Measurements from ENCODE around the gene NEU4. TPM values are rescaled to one million over a fixed set of nuclear protein-coding genes. Genes with fewer than 3 reads are reported as not detected.

The NEU4 gene
- total RNA-seq, 4 donors from 2014 or later = 0.15 TPM; not detected in 3

DNA sequence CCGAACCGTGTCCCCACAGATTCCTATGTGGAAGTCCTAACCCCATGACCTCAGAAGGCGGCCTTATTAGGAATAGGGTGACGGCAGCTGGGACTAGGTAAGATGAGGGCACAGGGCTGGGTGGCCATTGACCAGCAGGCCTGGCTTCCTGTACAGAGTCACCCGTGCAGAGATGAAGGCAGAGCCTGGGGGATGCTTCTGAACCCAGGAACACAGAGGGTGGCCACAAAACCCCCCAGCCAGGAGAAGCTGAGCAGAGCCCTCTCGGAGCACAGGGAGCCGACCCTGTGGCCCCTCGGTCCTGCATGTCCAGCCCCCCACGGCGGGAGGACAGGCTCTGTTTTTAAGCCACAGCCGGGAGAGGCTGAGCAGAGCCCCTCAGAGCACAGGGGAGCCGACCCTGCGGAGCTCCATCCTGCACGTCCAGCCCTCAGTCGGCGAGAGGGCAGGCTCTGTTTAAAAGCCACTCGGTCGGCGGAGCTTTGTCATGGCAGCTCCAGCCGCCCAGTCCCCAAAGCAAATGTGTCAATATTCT lies 47.0 kb downstream of the NEU4 start:
- H3K4me3 ChIP-seq (ENCODE audit: low read depth, poor library complexity, severe bottlenecking) = no peak overlapping the region
- TF ChIP-seq POLR2A (IDR thresholded peaks at IDR 0.05) (no peak), CTCF (IDR thresholded peaks at IDR 0.05) (no peak)
- intact Hi-C loops (cut with DNase I; ENCODE audit: low total_unique reads) = no loop called here
- DNase-seq (ENCODE audit: low spot score in 2 of 2) = no peak
- WGBS, 2 donors = 77 to 83% methylated on average over 16 to 20 of the region's 20 CpGs

GRCh38 chr2:241857041-241857541 lies 48.1 kb downstream of the NEU4 start:
- intact Hi-C loops (cut with DNase I; ENCODE audit: low total_unique reads) = no loop called here
- no peak overlapping the region for H3K4me3 ChIP-seq (ENCODE audit: low read depth, poor library complexity, severe bottlenecking)
- DNase-seq (ENCODE audit: low spot score in 2 of 2) = no peak
- no peak for TF ChIP-seq POLR2A (IDR thresholded peaks at IDR 0.05)
- no peak for TF ChIP-seq CTCF (IDR thresholded peaks at IDR 0.05)
- 87 to 90% methylated on average over 27 to 28 of the region's 28 CpGs for WGBS, 2 donors

DNA sequence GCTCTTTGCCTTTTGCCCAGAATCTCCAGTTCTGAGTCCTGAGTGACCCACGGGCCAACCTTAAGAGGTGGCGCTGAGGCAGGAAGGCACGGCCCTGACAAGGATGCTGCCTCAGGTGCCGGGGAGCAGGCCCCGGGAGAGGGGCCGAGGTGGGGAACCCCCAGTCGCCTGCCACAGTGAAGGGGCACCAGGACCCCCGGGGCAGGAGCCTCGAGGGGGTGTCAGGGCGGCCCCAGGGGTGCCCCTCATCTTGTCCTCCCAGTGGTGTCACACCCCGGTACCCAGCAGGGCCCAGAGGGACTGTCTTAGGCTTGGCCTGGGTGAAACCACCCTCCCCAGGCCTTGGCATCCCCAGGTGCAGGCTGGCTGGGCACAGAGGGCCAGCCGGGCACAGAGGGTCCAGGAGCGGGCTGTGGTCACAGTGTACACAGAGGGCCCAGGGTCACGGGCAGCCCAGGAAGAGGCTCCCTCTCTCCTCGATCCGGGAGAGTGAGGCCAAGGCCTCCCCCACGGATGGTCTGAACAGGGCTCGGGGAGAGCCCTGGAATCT lies 48.7 kb downstream of the NEU4 start:
- TF ChIP-seq CTCF (IDR thresholded peaks at IDR 0.05) = no peak
- TF ChIP-seq POLR2A (IDR thresholded peaks at IDR 0.05) = no peak
- no peak overlapping the region for H3K4me3 ChIP-seq (ENCODE audit: low read depth, poor library complexity, severe bottlenecking)
- intact Hi-C loops (cut with DNase I; ENCODE audit: low total_unique reads) = no loop called here
- WGBS, 2 donors = 86 to 89% methylated on average over 16 to 17 of the region's 18 CpGs
- no peak for DNase-seq (ENCODE audit: low spot score in 2 of 2)

DNA sequence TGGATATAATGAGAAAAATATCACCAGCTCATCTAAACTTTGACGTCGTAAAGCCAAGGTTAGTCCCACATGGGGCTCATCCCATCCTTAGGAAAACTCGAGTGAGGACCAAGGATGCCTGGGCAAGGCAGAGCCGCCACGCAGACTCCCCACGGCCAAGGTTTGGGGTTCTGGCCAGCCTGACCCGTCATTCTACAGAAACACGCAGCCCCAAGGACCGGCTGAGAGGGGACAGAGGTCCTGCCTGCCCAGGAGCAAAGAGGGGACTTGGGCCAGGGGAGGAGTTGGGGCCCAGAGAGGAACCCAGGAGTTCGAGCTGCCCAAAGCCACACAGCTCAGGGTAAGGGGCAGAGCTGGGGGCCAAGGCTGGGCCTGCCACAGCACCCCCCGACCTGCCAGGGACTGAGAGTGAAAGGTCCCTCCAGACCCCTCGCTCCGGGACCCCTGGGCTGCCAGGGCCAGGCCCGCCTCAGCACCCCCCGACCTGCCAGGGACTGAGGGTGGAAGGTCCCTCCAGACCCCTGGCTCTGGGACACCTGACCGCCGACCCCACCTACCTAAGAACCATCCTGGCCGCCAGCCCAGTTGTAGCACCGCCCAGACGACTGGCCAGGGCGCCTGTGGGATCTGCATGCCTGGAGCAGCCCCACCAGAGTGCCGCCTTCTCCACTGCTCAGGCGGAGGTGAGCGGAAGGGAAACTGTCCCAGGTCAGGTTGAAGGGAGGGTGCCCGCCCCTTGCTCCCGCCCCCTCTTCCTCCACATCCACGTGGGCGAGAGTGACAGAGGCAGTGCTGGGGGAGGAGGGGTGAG lies 49.4 kb downstream of the NEU4 start, which contains the start of gene PDCD1:
Gene PDCD1 (minus strand): TSS at position 689 of the 811 bp plus-strand sequence. CDS start 56 bp downstream, at position 633.
- WGBS, 2 donors = 71 to 83% methylated on average over 16 to 20 of the region's 28 CpGs
- DNase-seq (ENCODE audit: low spot score in 2 of 2) = no peak
- no peak within 1 kb of the TSS for H3K4me3 ChIP-seq (ENCODE audit: low read depth, poor library complexity, severe bottlenecking)
- TF ChIP-seq CTCF (IDR thresholded peaks at IDR 0.05) (no peak), POLR2A (IDR thresholded peaks at IDR 0.05) (no peak)
- intact Hi-C loops (cut with DNase I; ENCODE audit: low total_unique reads) = no loop called here

- 30 to 38% methylated on average over 8 to 9 of the region's 9 CpGs for WGBS, 2 donors
- no peak overlapping the region for H3K4me3 ChIP-seq (ENCODE audit: low read depth, poor library complexity, severe bottlenecking)
- DNase-seq (ENCODE audit: low spot score in 2 of 2) = no peak
- TF ChIP-seq CTCF (IDR thresholded peaks at IDR 0.05) = no peak
- TF ChIP-seq POLR2A (IDR thresholded peaks at IDR 0.05) = no peak
- intact Hi-C loops (cut with DNase I; ENCODE audit: low total_unique reads) = no loop called here
Observed at GRCh38 chr2:241859017-241859435, 50.0 kb downstream of the NEU4 start.
